DND-41 (cell line): Measurements from ENCODE around the gene CYBB.
A peak's percentile ranks its signal among the peaks of the same experiment; 100 is the strongest.

Experiments used
- ATAC-seq: fragments of 200-7000 bp; cut with Tn5 transposase; 3 replicates; pipeline ENCODE4 v1.9.1; 2021; ENCODE audit warnings: low read depth; ENCODE audit not compliant: insufficient read depth
- DNase-seq: peaks from one replicate; pipeline ENCODE4 v3.0.0-alpha.2; 2020
- H2AFZ ChIP-seq: 2 replicates; pipeline ENCODE4 v1.6.0; 2012; ENCODE audit warnings: low read depth, low read length
- H3K27ac ChIP-seq: 2 replicates; pipeline ENCODE4 v1.5.1; 2012; ENCODE audit warnings: low read length, inconsistent platforms
- H3K27me3 ChIP-seq: fragments of 200-600 bp; sonication (generic); 2 replicates; pipeline ENCODE4 v1.6.0; 2012; ENCODE audit warnings: low read length, mild to moderate bottlenecking, inconsistent platforms; ENCODE audit not compliant: insufficient read depth, poor library complexity
- H3K36me3 ChIP-seq: 2 replicates; pipeline ENCODE4 v1.5.1; 2012; ENCODE audit warnings: low read length, inconsistent platforms; ENCODE audit not compliant: insufficient read depth
- H3K4me1 ChIP-seq: 2 replicates; pipeline ENCODE4 v1.5.1; 2012; ENCODE audit warnings: mild to moderate bottlenecking, low read length; ENCODE audit not compliant: insufficient read depth
- H3K4me2 ChIP-seq: 2 replicates; pipeline ENCODE4 v1.6.0; 2012; ENCODE audit warnings: mild to moderate bottlenecking, moderate library complexity, low read length, inconsistent platforms; ENCODE audit not compliant: insufficient read depth
- H3K4me3 ChIP-seq, 2 experiments: fragments of 200-600 bp in 1 of 2; shearing (Covaris generic) in 1 of 2; 2 replicates each; pipeline ENCODE4 v1.5.1; 2012 to 2016; ENCODE audit warnings: inconsistent platforms in 2 of 2, low read length in 2 of 2, mild to moderate bottlenecking in 2 of 2, low read depth in 1 of 2, moderate library complexity in 1 of 2
- H3K79me2 ChIP-seq: 2 replicates; pipeline ENCODE4 v1.6.0; 2012; ENCODE audit warnings: low read length, inconsistent platforms; ENCODE audit not compliant: insufficient read depth
- H3K9ac ChIP-seq: 2 replicates; pipeline ENCODE4 v1.6.0; 2012; ENCODE audit warnings: low read depth, mild to moderate bottlenecking, inconsistent platforms, low read length, moderate library complexity
- H3K9me3 ChIP-seq: 2 replicates; pipeline ENCODE4 v1.5.1; 2012; ENCODE audit warnings: low read length, moderate library complexity, mild to moderate bottlenecking, inconsistent platforms; ENCODE audit not compliant: insufficient read depth, severe bottlenecking
- H4K20me1 ChIP-seq: 2 replicates; pipeline ENCODE4 v1.6.0; 2012; ENCODE audit warnings: low read length; ENCODE audit not compliant: insufficient read depth
- CTCF ChIP-seq: IDR thresholded peaks from 2 replicates; pipeline ENCODE4 v1.5.1; 2012; ENCODE audit warnings: borderline replicate concordance, low read length, moderate library complexity, mild to moderate bottlenecking; ENCODE audit not compliant: poor library complexity, severe bottlenecking; ENCODE audit errors: extremely low read depth
- EZH2 ChIP-seq: IDR thresholded peaks from 3 replicates; pipeline ENCODE4 v1.6.1; 2012; ENCODE audit warnings: borderline replicate concordance, low read depth, mild to moderate bottlenecking, moderate library complexity, low read length, inconsistent platforms; ENCODE audit not compliant: severe bottlenecking

CYBB gene

GRCh38 chrX:37785569-37785968, 5.7 kb downstream of the CYBB start:
- TF ChIP-seq CTCF, result no peak
- no peak for TF ChIP-seq EZH2
- no peak overlapping the region for H3K4me3 ChIP-seq
- no peaks in the 10 kb centered on the region for H3K9me3 ChIP-seq
- peak overlapping the region; percentile 72 for H3K27ac ChIP-seq
- H3K79me2 ChIP-seq, result no peaks in the 10 kb centered on the region
- ATAC-seq (no peak), DNase-seq (no peak)
- H2AFZ ChIP-seq, result peak overlapping the region; percentile 49
- H4K20me1 ChIP-seq, result no peaks in the 10 kb centered on the region
- peak overlapping the region; percentile 38 for H3K9ac ChIP-seq
- no peak overlapping the region for H3K4me2 ChIP-seq
- peaks cover 33% of the 10 kb centered on the region for H3K4me1 ChIP-seq
- no peaks in the 10 kb centered on the region for H3K36me3 ChIP-seq
- H3K27me3 ChIP-seq, result no peaks in the 10 kb centered on the region

DNA sequence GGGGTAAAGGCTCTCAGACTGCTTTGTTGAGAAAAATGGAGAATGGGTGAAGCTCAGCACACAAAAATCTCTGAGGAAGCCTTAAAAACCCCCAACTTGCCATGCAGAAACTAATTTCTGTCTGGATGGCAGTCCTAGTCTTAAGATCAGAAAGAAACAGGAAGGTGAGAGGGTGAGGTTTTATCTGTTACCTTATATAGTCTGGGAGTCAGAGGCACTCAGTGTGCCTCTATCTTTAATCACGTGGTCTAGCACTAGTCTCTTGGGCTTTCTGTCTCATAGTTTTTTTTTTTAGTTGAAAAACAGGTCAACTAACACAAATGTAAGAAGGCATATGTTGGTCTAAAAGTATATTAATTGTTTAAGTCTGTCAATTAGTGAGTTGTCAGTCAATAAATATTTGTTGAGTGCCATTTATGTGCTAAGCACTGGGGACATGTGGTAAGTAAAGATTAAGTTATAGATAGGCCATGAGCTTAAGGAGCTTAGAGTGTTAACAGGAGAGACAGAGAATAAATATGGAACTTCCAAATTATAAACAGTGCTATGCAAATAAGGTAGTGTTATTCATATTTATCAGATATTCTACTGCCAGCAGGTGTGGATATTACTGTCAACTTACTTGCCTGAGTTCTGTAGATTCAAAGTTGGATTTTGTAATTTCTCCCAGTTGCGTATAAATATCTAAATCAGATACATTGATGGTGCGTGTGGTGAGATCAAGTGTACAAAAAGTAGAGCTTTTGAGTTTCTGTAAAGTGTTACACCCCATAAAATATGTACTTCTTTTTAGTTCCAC, 7.0 kb downstream of the CYBB start:
- no peaks in the 10 kb centered on the region for H3K9me3 ChIP-seq
- no peaks in the 10 kb centered on the region for H3K79me2 ChIP-seq
- H3K27ac ChIP-seq, result peak overlapping the region; percentile 80
- TF ChIP-seq CTCF (no peak), EZH2 (no peak)
- H3K4me2 ChIP-seq, result peak overlapping the region; percentile 44
- no peaks in the 10 kb centered on the region for H4K20me1 ChIP-seq
- DNase-seq (no peak), ATAC-seq (peak; percentile 95)
- no peak overlapping the region for H3K4me3 ChIP-seq
- peak overlapping the region; percentile 38 for H3K9ac ChIP-seq
- H3K27me3 ChIP-seq, result no peaks in the 10 kb centered on the region
- peak overlapping the region; percentile 47 for H2AFZ ChIP-seq
- no peaks in the 10 kb centered on the region for H3K36me3 ChIP-seq
- peaks cover 33% of the 10 kb centered on the region for H3K4me1 ChIP-seq

- no peak overlapping the region for H3K4me3 ChIP-seq
- no peak for TF ChIP-seq EZH2
- TF ChIP-seq CTCF, result no peak
These were observed 7.6 kb downstream of the CYBB start for GRCh38 chrX:37787423-37787869.

More at GRCh38 chrX:37787423-37787869, 7.6 kb downstream of the CYBB start:
- Histone ChIP-seq H3K27me3 (no peaks in the 10 kb centered on the region), H3K79me2 (no peaks in the 10 kb centered on the region), H3K9ac (no peak overlapping the region), H3K4me2 (no peak overlapping the region), H2AFZ (no peak overlapping the region), H3K4me1 (peaks cover 33% of the 10 kb centered on the region), H3K9me3 (no peaks in the 10 kb centered on the region), H4K20me1 (no peaks in the 10 kb centered on the region), H3K27ac (peak overlapping the region; percentile 80), H3K36me3 (no peaks in the 10 kb centered on the region)
- DNase-seq (no peak), ATAC-seq (no peak)
